ENCODE results near the gene SNTB2.

DNA sequence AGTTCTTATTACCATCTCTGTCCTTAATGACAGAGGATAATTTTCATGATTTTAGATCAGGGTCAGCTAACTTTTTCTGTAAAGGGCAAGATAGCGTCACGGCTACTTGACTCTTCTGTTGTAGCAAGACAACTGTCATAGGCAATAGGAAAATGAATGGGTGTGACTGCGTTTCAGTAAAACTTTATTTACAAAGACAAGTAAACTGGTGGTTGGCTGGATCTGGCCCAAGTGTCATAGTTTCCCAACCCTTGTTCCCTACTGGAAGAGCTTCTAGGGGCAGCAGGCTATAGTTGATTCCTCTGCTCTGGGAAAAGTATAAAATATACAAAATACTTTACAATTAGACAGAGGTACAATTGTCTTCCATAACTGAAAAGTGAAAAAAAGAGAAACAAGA is 73.5 kb downstream of the SNTB2 start:
- TF ChIP-seq EP300 (IDR thresholded peaks at IDR 0.05; ENCODE audit: borderline replicate concordance) = no peak
- TF ChIP-seq, protein P1, sequence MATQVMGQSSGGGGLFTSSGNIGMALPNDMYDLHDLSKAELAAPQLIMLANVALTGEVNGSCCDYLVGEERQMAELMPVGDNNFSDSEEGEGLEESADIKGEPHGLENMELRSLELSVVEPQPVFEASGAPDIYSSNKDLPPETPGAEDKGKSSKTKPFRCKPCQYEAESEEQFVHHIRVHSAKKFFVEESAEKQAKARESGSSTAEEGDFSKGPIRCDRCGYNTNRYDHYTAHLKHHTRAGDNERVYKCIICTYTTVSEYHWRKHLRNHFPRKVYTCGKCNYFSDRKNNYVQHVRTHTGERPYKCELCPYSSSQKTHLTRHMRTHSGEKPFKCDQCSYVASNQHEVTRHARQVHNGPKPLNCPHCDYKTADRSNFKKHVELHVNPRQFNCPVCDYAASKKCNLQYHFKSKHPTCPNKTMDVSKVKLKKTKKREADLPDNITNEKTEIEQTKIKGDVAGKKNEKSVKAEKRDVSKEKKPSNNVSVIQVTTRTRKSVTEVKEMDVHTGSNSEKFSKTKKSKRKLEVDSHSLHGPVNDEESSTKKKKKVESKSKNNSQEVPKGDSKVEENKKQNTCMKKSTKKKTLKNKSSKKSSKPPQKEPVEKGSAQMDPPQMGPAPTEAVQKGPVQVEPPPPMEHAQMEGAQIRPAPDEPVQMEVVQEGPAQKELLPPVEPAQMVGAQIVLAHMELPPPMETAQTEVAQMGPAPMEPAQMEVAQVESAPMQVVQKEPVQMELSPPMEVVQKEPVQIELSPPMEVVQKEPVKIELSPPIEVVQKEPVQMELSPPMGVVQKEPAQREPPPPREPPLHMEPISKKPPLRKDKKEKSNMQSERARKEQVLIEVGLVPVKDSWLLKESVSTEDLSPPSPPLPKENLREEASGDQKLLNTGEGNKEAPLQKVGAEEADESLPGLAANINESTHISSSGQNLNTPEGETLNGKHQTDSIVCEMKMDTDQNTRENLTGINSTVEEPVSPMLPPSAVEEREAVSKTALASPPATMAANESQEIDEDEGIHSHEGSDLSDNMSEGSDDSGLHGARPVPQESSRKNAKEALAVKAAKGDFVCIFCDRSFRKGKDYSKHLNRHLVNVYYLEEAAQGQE (IDR thresholded peaks at IDR 0.05; ENCODE audit: low read depth) = no peak
- no peak for TF ChIP-seq TCF12 (IDR thresholded peaks at IDR 0.05; ENCODE audit: low read depth)
- TF ChIP-seq CEBPB (IDR thresholded peaks at IDR 0.05) = no peak
- TF ChIP-seq TEAD4 (IDR thresholded peaks at IDR 0.05) = no peak
- no peak for TF ChIP-seq NFIC (IDR thresholded peaks at IDR 0.05)
- TF ChIP-seq, protein P2, sequence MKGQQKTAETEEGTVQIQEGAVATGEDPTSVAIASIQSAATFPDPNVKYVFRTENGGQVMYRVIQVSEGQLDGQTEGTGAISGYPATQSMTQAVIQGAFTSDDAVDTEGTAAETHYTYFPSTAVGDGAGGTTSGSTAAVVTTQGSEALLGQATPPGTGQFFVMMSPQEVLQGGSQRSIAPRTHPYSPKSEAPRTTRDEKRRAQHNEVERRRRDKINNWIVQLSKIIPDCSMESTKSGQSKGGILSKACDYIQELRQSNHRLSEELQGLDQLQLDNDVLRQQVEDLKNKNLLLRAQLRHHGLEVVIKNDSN (IDR thresholded peaks at IDR 0.05) = no peak
- TF ChIP-seq YY1 (IDR thresholded peaks at IDR 0.05; ENCODE audit: low read depth) = no peak
- TF ChIP-seq TAF1 (IDR thresholded peaks at IDR 0.05; ENCODE audit: low read depth) = no peak

All from Ishikawa (cell line).